CD1c-positive myeloid dendritic cell (primary cell): Measurements from ENCODE around the gene C3orf62.
"Not testable (repeated sequence)": the region's sequence is repeated elsewhere in the genome, so short reads cannot be mapped to it uniquely, and the experiment has no call there.

Source experiments
- DNase-seq: peaks from one replicate; pipeline ENCODE4 v3.0.0-alpha.2; 2016; ENCODE audit errors: extremely low spot score

C3orf62 gene

GRCh38 chr3:49269443-49270155 is 7.4 kb downstream of the C3orf62 start:
- DNase-seq = no peak

DNA sequence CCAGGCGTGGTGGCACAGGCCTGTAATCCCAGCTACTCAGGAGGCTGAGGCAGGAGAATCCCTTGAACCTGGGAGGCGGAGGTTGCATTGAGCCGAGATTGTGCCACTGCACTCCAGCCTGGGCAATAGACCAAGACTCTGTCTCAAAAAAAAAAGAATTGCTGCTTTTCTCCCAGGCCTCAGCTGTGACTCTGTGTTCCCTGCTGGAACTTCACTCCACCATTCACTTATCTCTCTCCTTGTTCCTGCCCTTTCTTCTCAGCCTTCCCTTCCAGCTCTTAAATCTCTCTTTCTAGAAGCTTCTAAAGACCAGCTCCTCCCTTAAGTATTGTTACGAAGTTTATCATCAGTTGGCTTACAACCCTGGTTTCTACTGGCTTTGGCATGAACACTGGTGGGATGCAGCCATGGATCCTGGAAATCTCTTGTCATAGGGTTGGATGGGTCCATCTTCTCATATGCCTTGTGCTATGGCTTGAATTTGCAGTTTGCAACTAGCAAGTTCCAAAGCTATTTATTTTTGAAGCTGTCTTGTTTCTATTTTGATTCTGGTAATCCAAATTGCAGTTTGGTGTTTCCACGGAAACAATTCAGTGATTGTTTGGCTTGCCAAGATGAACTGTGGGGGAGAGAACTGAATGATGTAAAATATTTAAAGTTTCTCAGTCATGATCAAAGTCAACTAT is 10.5 kb downstream of the C3orf62 start:
- no peak for DNase-seq

DNA sequence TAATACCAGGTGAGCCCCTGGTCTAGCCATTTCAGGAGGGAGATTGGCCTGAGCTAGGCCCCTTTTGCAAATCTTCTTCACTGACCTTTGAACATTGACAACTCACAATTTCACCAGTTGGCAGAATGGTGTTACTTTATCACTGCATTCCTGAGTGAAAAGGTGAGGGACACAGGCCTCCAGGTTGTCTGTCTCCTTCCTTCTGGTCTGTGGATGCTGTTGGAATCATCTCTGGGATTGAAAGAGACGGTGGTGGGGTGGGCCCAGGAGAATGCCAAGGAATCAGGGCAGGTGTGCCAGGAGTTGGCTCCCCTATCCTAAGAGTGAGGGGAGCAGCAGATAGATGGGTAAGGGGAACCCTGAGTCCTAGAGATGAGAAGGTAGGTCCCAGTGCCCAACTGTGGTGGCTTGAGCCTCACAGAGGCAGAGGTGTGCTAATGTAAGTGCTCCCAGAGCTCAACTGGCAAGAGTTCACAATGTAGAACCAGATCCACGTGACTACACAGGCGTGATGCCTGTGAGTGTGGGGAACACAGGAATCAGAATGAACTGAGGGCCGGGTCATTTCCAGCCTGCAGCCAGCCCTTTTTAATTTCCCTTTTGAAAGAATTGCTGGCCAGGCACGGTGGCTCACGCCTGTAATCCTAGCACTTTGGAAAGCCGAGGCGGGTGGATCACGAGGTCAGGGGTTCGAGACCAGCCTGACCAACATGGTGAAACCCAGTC is 11.2 kb downstream of the C3orf62 start:
- DNase-seq = no peak

DNA sequence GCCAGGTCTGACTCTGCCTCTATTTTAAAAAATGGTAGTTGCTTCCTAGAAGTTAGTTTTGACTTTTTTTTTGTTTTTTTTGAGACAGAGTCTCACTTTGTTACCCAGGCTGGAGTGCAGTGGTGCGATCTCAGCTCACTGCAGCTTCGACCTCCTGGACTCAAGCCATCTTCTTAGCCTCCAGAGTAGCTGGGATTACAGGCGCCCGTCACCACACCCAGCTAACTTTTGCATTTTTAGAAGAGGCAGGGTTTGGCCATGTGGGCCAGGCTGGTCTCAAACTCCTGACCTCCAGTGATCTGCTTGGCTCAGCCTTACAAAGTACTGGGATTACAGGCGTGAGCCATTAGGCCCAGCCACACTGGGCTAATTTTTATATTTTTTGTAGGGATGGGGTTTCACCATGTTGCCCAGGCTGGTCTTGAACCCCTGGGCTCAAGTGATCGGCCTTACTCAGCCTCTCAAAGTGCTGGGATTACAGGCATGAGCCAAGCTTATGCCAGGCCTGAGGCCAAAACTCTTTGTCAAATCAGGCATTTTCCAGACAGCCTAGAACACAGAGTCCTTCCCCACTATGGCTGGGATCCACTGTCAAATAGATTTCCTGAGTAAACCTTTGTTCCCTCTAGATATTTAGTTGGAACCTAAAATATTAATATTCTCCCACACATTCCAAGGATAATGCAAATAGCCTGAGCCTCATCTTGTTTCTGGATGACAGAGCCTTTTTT is 13.7 kb downstream of the C3orf62 start:
- no peak for DNase-seq

- peak; percentile 18 for DNase-seq
Observed at GRCh38 chr3:49260806-49261324, 16.2 kb downstream of the C3orf62 start.

- no peak for DNase-seq
Observed at GRCh38 chr3:49257187-49257586, 19.8 kb downstream of the C3orf62 start.

DNA sequence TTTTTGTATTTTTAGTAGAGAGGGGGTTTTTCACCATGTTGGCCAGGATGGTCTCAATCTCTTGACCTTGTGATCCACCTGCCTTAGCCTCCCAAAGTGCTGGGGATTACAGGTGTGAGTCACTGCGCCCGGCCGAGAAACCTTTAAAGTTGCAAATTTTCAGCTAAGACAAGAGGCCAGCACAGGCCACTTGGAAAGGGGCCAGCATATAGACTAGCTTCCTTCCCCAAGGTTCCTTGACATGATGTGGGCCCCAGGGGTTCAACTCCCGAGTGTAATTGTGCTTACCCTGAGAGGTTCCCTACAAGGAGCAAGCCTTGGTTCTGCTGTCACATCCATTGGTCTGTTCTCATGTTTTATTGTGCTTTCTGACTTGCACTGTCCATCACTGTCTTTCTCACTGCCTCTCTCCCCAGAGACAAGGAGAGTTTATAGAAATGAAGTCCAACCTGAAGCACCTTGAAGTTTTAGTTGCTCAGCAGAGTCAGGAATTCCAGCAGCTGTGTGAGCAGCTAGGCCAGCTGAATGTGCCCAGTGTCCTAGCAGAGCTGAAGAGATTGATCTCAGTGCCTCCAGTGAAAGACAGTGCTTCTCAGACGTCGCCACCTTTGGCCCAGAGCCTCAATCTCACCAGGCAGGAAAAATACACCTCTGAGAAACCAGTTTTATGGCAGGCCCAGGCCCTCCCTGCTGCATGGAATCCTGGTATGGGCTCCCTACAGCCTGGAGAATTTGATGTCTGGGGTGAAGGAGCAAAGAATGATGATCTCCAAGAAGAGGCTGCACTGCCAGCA is 21.1 kb downstream of the C3orf62 start:
- no peak for DNase-seq

DNA sequence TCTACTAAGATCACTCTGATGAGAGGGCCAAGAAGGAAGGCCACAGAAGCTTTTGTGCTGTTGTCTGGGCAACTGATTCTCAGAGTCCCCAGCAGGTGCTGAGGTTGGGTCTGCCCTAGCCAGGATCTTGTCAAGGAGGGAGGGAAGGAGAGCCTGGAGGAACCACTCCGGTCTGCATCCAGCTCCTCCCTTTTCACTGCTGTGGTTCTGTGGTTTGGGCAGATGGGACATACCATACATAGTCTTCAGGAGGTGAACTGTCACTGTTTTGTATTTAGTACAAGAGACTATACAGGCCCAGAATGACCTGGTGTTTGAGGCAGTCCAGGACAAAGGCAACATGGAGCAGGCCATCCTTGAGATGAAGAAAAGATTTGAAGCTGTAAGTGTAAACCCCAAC is 21.9 kb downstream of the C3orf62 start:
- no peak for DNase-seq

DNA sequence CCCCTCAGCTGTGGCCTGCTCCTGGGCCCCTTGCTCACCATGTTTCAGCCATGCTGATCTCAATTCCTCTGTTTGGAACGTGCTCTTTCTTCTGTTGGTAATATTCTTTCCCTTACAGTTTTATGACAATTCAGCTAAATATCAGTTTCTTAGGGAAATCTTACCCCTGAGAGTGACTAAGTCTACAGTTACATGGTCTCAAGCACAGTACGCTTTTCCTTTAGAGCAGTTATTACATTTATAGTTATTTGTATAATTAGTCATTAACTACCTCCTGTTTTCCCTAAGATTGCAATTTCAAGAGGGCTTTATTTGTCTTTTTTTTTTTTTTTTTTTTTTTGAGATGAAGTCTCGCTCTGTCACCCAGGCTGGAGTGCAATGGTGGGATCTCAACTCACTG is 23.5 kb downstream of the C3orf62 start:
- no peak for DNase-seq

- peak; percentile 89 for DNase-seq
Observed at GRCh38 chr3:49248840-49249227, 28.2 kb downstream of the C3orf62 start.

- no peak for DNase-seq
Observed at GRCh38 chr3:49244581-49245205, 32.3 kb downstream of the C3orf62 start.

- DNase-seq = not testable (repeated sequence)
Observed at GRCh38 chr3:49240091-49240490, 36.9 kb downstream of the C3orf62 start.

DNA sequence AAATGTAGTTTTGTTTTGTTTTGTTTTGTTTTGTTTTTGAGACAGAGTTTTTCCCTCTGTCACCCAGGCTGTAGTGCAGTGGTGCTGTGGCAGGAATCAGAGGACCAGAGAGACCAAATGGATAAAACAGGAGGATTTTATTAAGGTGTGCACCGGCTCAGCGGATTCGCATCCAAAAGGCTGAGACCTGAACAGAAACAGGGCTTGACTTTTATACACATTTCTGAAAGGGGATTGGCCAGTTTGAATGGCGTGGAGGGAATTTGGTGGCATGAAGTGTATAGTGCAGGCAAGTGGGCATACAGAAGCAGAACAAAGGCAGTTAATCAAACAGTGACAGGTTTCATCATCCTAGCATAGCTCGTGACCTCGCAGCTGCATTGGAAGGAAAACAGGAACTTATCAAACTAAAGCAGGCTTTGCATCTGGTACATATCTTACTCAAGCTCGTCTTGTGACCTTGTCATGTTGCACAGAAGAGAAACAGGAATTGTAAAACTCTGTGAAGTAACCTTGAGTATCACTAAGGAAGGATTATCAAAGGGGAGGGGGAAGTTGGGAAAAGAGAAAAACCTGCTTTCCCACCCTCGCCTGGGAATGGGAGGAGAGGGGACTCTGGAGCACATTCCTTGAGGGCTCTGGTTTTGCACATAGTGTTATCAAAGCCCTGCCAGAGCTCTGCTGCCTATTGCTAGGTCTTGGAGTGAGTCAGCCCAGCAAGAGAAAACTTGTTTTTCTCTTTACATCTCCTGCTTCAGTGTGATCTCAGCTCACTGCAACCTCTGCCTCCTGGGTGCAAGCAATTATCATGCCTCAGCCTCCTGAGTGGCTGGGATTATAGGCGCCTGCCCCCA is 38.5 kb downstream of the C3orf62 start:
- DNase-seq = peak; percentile 95

GRCh38 chr3:49237344-49237743 is 39.7 kb downstream of the C3orf62 start:
- no peak for DNase-seq

DNA sequence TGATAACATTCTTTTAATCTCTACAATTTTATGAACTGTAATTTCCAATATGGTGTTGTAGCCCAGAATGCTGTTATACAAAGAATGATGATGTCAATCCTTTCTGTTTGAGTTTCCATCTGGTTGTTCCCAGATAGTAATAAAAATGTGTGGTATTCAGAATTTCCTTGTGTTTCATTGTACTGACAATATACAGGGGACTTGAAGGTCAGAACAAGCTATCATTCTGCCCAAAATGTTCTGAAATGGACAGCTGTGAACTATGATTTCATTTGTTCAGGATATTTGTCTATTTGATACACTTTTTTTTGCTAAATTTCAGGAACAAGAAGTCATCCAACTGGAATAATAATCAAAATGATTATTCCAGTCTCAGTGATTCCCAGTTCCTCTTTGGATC is 40.8 kb downstream of the C3orf62 start:
- DNase-seq = peak; percentile 22

GRCh38 chr3:49228817-49229216 is 48.2 kb downstream of the C3orf62 start:
- not testable (repeated sequence) for DNase-seq

- DNase-seq = no peak
Observed at GRCh38 chr3:49222002-49222401, 55.0 kb downstream of the C3orf62 start.

DNA sequence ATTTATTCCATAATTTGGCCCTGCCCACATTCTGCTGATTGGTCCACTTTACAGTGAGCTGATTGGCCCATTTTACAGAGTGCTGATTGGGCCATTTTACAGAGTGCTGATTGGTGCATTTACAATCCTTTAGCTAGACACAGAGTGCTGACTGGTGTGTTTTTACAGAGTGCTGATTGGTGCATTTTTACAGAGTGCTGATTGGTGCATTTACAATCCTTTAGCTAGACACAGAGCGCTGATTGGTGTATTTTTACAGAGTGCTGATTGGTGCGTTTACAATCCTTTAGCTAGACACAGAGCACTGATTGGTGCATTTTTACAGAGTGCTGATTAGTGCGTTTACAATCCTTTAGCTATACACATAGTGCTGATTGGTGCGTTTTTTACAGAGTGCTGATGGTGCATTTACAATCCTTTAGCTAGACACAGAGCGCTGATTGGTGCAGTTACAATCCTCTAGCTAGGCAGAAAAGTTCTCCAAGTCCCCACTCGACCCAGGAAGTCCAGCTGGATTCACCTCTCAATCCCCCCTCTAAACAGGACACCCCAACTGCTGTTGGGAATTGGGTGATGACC is 56.0 kb downstream of the C3orf62 start:
- not testable (repeated sequence) for DNase-seq

- DNase-seq = no peak
Observed at GRCh38 chr3:49219132-49219531, 57.9 kb downstream of the C3orf62 start.
